ENCODE data around the gene RGN.
"Not testable (repeated sequence)": the region's sequence is repeated elsewhere in the genome, so short reads cannot be mapped to it uniquely, and the experiment has no call there.

DNA sequence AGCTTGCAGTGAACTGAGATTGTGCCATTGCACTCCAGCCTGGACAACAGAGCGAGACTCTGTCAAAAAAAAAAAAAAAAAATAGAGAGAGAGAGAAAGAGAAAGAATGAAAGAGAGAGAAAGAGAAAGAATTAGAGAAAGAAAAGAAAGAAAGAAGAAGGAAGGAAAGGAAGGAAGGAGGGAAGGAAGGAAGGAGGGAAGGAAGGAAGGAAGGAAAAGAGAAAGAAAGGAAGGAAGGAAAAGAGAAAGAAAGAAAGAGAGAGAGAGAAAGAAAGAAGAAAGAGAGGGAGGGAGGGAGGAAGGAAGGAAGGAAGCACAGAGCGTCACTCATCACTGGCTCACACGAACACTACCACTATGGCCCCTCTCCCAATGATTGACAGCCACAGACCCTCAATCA is 46.2 kb downstream of the RGN start:
- TF ChIP-seq, protein P1, sequence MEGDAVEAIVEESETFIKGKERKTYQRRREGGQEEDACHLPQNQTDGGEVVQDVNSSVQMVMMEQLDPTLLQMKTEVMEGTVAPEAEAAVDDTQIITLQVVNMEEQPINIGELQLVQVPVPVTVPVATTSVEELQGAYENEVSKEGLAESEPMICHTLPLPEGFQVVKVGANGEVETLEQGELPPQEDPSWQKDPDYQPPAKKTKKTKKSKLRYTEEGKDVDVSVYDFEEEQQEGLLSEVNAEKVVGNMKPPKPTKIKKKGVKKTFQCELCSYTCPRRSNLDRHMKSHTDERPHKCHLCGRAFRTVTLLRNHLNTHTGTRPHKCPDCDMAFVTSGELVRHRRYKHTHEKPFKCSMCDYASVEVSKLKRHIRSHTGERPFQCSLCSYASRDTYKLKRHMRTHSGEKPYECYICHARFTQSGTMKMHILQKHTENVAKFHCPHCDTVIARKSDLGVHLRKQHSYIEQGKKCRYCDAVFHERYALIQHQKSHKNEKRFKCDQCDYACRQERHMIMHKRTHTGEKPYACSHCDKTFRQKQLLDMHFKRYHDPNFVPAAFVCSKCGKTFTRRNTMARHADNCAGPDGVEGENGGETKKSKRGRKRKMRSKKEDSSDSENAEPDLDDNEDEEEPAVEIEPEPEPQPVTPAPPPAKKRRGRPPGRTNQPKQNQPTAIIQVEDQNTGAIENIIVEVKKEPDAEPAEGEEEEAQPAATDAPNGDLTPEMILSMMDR (IDR thresholded peaks at IDR 0.05; ENCODE audit: low read depth, low read length): not testable (repeated sequence)
- not testable (repeated sequence) for TF ChIP-seq POLR2A (IDR thresholded peaks at IDR 0.05; ENCODE audit: extremely low read depth, insufficient read length); MYC (IDR thresholded peaks at IDR 0.05; ENCODE audit: low read depth, low read length)
- TF ChIP-seq, protein P2, sequence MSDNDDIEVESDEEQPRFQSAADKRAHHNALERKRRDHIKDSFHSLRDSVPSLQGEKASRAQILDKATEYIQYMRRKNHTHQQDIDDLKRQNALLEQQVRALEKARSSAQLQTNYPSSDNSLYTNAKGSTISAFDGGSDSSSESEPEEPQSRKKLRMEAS (IDR thresholded peaks at IDR 0.05; ENCODE audit: low read depth, low read length): not testable (repeated sequence)
